H9 (cell line): ENCODE results near the gene LENG1. TPM values are rescaled to one million over a fixed set of nuclear protein-coding genes. Genes with fewer than 3 reads are reported as not detected.

Source experiments
- DNase-seq: peaks from one replicate; pipeline ENCODE4 v3.0.0-alpha.2; 2017
- H2AFZ ChIP-seq: one replicate; pipeline ENCODE4 v1.6.1; 2013; ENCODE audit warnings: mild to moderate bottlenecking, low read length, control low read depth, moderate library complexity
- H2AK5ac ChIP-seq: 2 replicates; pipeline ENCODE4 v1.6.1; 2013; ENCODE audit warnings: low read length, control low read depth, mixed read lengths; ENCODE audit not compliant: insufficient read length
- H2BK120ac ChIP-seq: one replicate; pipeline ENCODE4 v1.6.1; 2013; ENCODE audit warnings: low read depth, mild to moderate bottlenecking, low read length, control low read depth, inconsistent platforms; ENCODE audit not compliant: poor library complexity, severe bottlenecking
- H2BK12ac ChIP-seq: 2 replicates; pipeline ENCODE4 v1.6.1; 2013; ENCODE audit warnings: low read length, control low read depth, mixed read lengths, low read depth; ENCODE audit not compliant: insufficient read length
- H2BK15ac ChIP-seq: 2 replicates; pipeline ENCODE4 v1.6.1; 2013; ENCODE audit warnings: low read depth, low read length, control low read depth
- H2BK20ac ChIP-seq: one replicate; pipeline ENCODE4 v1.6.1; 2013; ENCODE audit warnings: low read depth, mild to moderate bottlenecking, low read length, control low read depth, inconsistent platforms; ENCODE audit not compliant: poor library complexity, severe bottlenecking
- H2BK5ac ChIP-seq: 2 replicates; pipeline ENCODE4 v1.6.1; 2013; ENCODE audit warnings: low read length, control low read depth, mixed read lengths; ENCODE audit not compliant: insufficient read length
- H3K14ac ChIP-seq: 2 replicates; pipeline ENCODE4 v1.6.1; 2013; ENCODE audit warnings: low read length, control low read depth; ENCODE audit not compliant: insufficient read depth
- H3K18ac ChIP-seq: 2 replicates; pipeline ENCODE4 v1.6.1; 2013; ENCODE audit warnings: low read depth, mild to moderate bottlenecking, mixed read lengths, low read length, control low read depth; ENCODE audit not compliant: insufficient read length
- H3K23ac ChIP-seq: 2 replicates; pipeline ENCODE4 v1.6.1; 2013; ENCODE audit warnings: low read length, control low read depth, mixed read lengths, low read depth; ENCODE audit not compliant: insufficient read length
- H3K23me2 ChIP-seq: 2 replicates; pipeline ENCODE4 v1.6.1; 2013; ENCODE audit warnings: low read depth, mild to moderate bottlenecking, mixed read lengths, low read length, control low read depth; ENCODE audit not compliant: insufficient read length, poor library complexity, severe bottlenecking
- H3K27ac ChIP-seq: 2 replicates; pipeline ENCODE4 v1.5.1; 2013; ENCODE audit warnings: low read length, control low read depth, mixed read lengths, low read depth; ENCODE audit not compliant: insufficient read length
- H3K27me3 ChIP-seq: 2 replicates; pipeline ENCODE4 v1.6.1; 2013; ENCODE audit warnings: low read length, control low read depth, inconsistent platforms; ENCODE audit not compliant: insufficient read depth
- H3K4ac ChIP-seq: 2 replicates; pipeline ENCODE4 v1.6.1; 2013; ENCODE audit warnings: low read depth, mild to moderate bottlenecking, control low read depth, inconsistent platforms, low read length, moderate library complexity
- H3K4me1 ChIP-seq: 2 replicates; pipeline ENCODE4 v1.6.1; 2013; ENCODE audit warnings: low read length, control low read depth, inconsistent platforms; ENCODE audit not compliant: insufficient read depth
- H3K4me2 ChIP-seq: 2 replicates; pipeline ENCODE4 v1.6.1; 2013; ENCODE audit warnings: low read length, control low read depth, mixed read lengths; ENCODE audit not compliant: insufficient read length, insufficient read depth
- H3K56ac ChIP-seq: 2 replicates; pipeline ENCODE4 v1.6.1; 2013; ENCODE audit warnings: low read depth, mild to moderate bottlenecking, mixed read lengths, low read length, control low read depth; ENCODE audit not compliant: insufficient read length
- H3K79me1 ChIP-seq: 2 replicates; pipeline ENCODE4 v1.6.1; 2013; ENCODE audit warnings: low read depth, mild to moderate bottlenecking, moderate library complexity, low read length, control low read depth, inconsistent platforms; ENCODE audit not compliant: insufficient read depth, poor library complexity, severe bottlenecking
- H3K79me2 ChIP-seq: 2 replicates; pipeline ENCODE4 v1.6.1; 2013; ENCODE audit warnings: low read length, control low read depth, inconsistent platforms; ENCODE audit not compliant: insufficient read depth
- H3K9ac ChIP-seq: 2 replicates; pipeline ENCODE4 v1.6.1; 2013; ENCODE audit warnings: low read length, control low read depth, mixed read lengths; ENCODE audit not compliant: insufficient read length; ENCODE audit errors: extremely low read depth
- H3K9me3 ChIP-seq: one replicate; pipeline ENCODE4 v1.6.1; 2013; ENCODE audit warnings: low read depth, low read length, inconsistent platforms; ENCODE audit not compliant: control insufficient read depth
- H3T11ph ChIP-seq: one replicate; pipeline ENCODE4 v1.6.1; 2013; ENCODE audit warnings: mild to moderate bottlenecking, low read length, control low read depth, inconsistent platforms
- H4K20me1 ChIP-seq: one replicate; pipeline ENCODE4 v1.6.1; 2013; ENCODE audit not compliant: control insufficient read depth, insufficient read length, insufficient read depth
- H4K5ac ChIP-seq: 2 replicates; pipeline ENCODE4 v1.6.1; 2013; ENCODE audit warnings: low read depth, mild to moderate bottlenecking, mixed read lengths, low read length, control low read depth; ENCODE audit not compliant: insufficient read length
- H4K8ac ChIP-seq: replicated peaks from 2 replicates; pipeline ENCODE4 v1.6.1; 2013; ENCODE audit warnings: low read length, control low read depth, mixed read lengths, low read depth; ENCODE audit not compliant: insufficient read length
- H4K91ac ChIP-seq: 2 replicates; pipeline ENCODE4 v1.6.1; 2013; ENCODE audit warnings: low read depth, mild to moderate bottlenecking, moderate library complexity, mixed read lengths, low read length, control low read depth; ENCODE audit not compliant: insufficient read length
- H3K27ac Mint-ChIP-seq, 3 experiments: 2 replicates in 2 of 3; 3 replicates in 1 of 3; pipeline ENCODE4 v1.8.0; 2020 to 2021; ENCODE audit warnings: mixed read lengths in 3 of 3, mild to moderate bottlenecking in 1 of 3, moderate library complexity in 1 of 3
- H3K27me3 Mint-ChIP-seq: 2 replicates; pipeline ENCODE4 v1.8.0; 2021; ENCODE audit warnings: low read depth, mild to moderate bottlenecking, moderate library complexity, mixed read lengths
- H3K36me3 Mint-ChIP-seq, 3 experiments: 2 replicates in 2 of 3; 3 replicates in 1 of 3; pipeline ENCODE4 v1.8.0; 2020 to 2021; ENCODE audit warnings: low read depth in 3 of 3, mixed read lengths in 3 of 3; ENCODE audit not compliant: insufficient read depth in 1 of 3
- H3K4me1 Mint-ChIP-seq, 2 experiments: 2 replicates each; pipeline ENCODE4 v1.8.0; 2020; ENCODE audit warnings: mixed read lengths in 2 of 2
- H3K4me3 Mint-ChIP-seq, 2 experiments: 2 replicates in 1 of 2; 3 replicates in 1 of 2; pipeline ENCODE4 v1.8.0; 2020 to 2021; ENCODE audit warnings: mild to moderate bottlenecking in 2 of 2, mixed read lengths in 2 of 2, moderate library complexity in 1 of 2
- H3K9me3 Mint-ChIP-seq, 2 experiments: 2 replicates in 1 of 2; 3 replicates in 1 of 2; pipeline ENCODE4 v1.8.0; 2020; ENCODE audit warnings: mild to moderate bottlenecking in 2 of 2, mixed read lengths in 2 of 2, moderate library complexity in 1 of 2
- WGBS: extraction: QIAGEN DNeasy Blood & Tissue Kit; methylation state at CpG from one replicate; pipeline ENCODE4 v1.1.7; 2013; ENCODE audit warnings: missing lambda C conversion rate, low lambda C conversion rate, mixed read lengths; ENCODE audit not compliant: insufficient read length; ENCODE audit errors: extremely low coverage; 5-methylcytosine and 5-hydroxymethylcytosine counted together
- total RNA-seq: library from RNA; stranded (reverse); gene quantifications from 2 replicates; pipeline ENCODE4 v1.2.1, GENCODE V29; 2021
- TF ChIP-seq, protein P1 (sequence below): fragments of 200-600 bp; sonication (generic); conservative IDR thresholded peaks from 3 replicates; pipeline ENCODE4 v1.8.0; 2021; ENCODE audit warnings: antibody characterized with exemption, mild to moderate bottlenecking

LENG1 gene
- total RNA-seq, 1 experiment from 2014 or later, result 7.1 TPM

DNA sequence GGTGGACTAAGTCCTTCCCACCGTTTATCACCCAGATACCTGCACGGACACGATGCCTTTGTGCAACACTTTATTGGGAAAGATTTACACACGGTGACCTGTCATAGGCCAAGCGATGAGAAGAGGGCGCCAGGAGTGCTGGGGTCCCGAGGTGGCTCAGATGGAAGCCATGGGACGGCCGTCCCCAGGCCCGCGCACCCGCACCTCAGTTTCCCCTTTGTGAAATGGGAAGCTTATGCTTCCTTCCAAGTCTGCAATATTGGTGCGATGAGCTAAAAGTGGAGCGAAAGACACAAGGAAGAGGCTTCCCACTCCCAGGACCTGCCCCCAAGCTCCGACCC, 13.8 kb upstream of the LENG1 start:
- TF ChIP-seq, protein P1, sequence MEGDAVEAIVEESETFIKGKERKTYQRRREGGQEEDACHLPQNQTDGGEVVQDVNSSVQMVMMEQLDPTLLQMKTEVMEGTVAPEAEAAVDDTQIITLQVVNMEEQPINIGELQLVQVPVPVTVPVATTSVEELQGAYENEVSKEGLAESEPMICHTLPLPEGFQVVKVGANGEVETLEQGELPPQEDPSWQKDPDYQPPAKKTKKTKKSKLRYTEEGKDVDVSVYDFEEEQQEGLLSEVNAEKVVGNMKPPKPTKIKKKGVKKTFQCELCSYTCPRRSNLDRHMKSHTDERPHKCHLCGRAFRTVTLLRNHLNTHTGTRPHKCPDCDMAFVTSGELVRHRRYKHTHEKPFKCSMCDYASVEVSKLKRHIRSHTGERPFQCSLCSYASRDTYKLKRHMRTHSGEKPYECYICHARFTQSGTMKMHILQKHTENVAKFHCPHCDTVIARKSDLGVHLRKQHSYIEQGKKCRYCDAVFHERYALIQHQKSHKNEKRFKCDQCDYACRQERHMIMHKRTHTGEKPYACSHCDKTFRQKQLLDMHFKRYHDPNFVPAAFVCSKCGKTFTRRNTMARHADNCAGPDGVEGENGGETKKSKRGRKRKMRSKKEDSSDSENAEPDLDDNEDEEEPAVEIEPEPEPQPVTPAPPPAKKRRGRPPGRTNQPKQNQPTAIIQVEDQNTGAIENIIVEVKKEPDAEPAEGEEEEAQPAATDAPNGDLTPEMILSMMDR, result no peak
- H4K20me1 ChIP-seq, result no peaks in the 10 kb centered on the region
- no peaks in the 10 kb centered on the region; a peak in 1 of 5 replicates for H3K9me3 Mint-ChIP-seq
- H3K18ac ChIP-seq, result no peak overlapping the region
- peaks cover 4% of the 10 kb centered on the region for H3K23me2 ChIP-seq
- no peak overlapping the region for H3K14ac ChIP-seq
- no peak overlapping the region for H2AFZ ChIP-seq
- no peaks in the 10 kb centered on the region for H3K79me2 ChIP-seq
- H2BK15ac ChIP-seq, result no peak overlapping the region
- no peak overlapping the region for H3K56ac ChIP-seq
- H3K27ac ChIP-seq, result no peak overlapping the region
- no peaks in the 10 kb centered on the region for H3K79me1 ChIP-seq
- H3T11ph ChIP-seq, result no peak overlapping the region
- no peaks in the 10 kb centered on the region for H3K27me3 ChIP-seq
- no peaks in the 10 kb centered on the region for H3K4me1 ChIP-seq
- DNase-seq, result no peak
- H3K9ac ChIP-seq, result no peak overlapping the region
- H4K91ac ChIP-seq, result no peak overlapping the region
- H3K4me1 Mint-ChIP-seq, result peaks cover 12 to 27% of the 10 kb centered on the region in 2 experiments
- no peak overlapping the region for H3K4me2 ChIP-seq
- H2BK12ac ChIP-seq, result no peak overlapping the region
- H3K9me3 ChIP-seq, result no peaks in the 10 kb centered on the region
- H3K4me3 Mint-ChIP-seq, result peak overlapping the region in 1 of 2 experiments; percentile 72; a peak in 2 of 5 replicates
- no peak overlapping the region for H2BK5ac ChIP-seq
- no peak overlapping the region for H2BK120ac ChIP-seq
- H2AK5ac ChIP-seq, result no peak overlapping the region
- H3K27ac Mint-ChIP-seq, result no peak overlapping the region
- peaks cover 12 to 15% (median 14%) of the 10 kb centered on the region in 3 experiments; a peak in 6 of 7 replicates for H3K36me3 Mint-ChIP-seq
- H3K4ac ChIP-seq, result no peak overlapping the region
- no peak overlapping the region for H2BK20ac ChIP-seq
- no peak overlapping the region for H4K5ac ChIP-seq
- no peaks in the 10 kb centered on the region; the same call in 1 of the 2 replicates for H3K27me3 Mint-ChIP-seq
- no peak overlapping the region for H4K8ac ChIP-seq
- WGBS, result no CpG with 5 or more reads among the region's 15 CpGs
- no peak overlapping the region for H3K23ac ChIP-seq
